ENCODE results near the gene APBA3. TPM values are rescaled to one million over a fixed set of nuclear protein-coding genes. Genes with fewer than 3 reads are reported as not detected.

Gene APBA3
- total and polyA plus RNA-seq, 2 experiments from 2014 or later: 17.2 to 31.8 TPM

GRCh38 chr19:3807131-3807480 is 45.6 kb upstream of the APBA3 start:
- no peaks in the 10 kb centered on the region for H3K9me2 ChIP-seq (ENCODE audit: insufficient read depth)
- no peak overlapping the region for H3K27ac ChIP-seq (ENCODE audit: low read depth)
- H3K4me1 Mint-ChIP-seq: no peaks in the 10 kb centered on the region; the same call in 2 of the 3 replicates
- no peak overlapping the region for H3K4me3 ChIP-seq
- no peak for ATAC-seq
- no peaks in the 10 kb centered on the region for H3K36me3 Mint-ChIP-seq (ENCODE audit: low read depth)
- no peak overlapping the region for H3K27ac Mint-ChIP-seq
- peaks cover 11% of the 10 kb centered on the region for H3F3A ChIP-seq (replicated peaks; ENCODE audit: low read depth)
- H3K27me3 ChIP-seq (ENCODE audit: insufficient read depth): peaks cover 4% of the 10 kb centered on the region; the same call in 1 of the 2 replicates
- H3K36me3 ChIP-seq (ENCODE audit: insufficient read depth): no peaks in the 10 kb centered on the region
- H3K4me2 ChIP-seq: no peak overlapping the region
- H3K79me2 ChIP-seq (replicated peaks; ENCODE audit: insufficient read depth): no peaks in the 10 kb centered on the region
- no peak overlapping the region for H3K4me3 Mint-ChIP-seq
- no peak for TF ChIP-seq ZNF331 (CRISPR knock-in tag; IDR thresholded peaks at IDR 0.05; ENCODE audit: low read depth)
- no peak overlapping the region for H2AFZ ChIP-seq
- H4K20me1 ChIP-seq (replicated peaks; ENCODE audit: insufficient read depth): no peaks in the 10 kb centered on the region
- peaks cover 4% of the 10 kb centered on the region; the same call in 1 of the 3 replicates for H3K9me3 Mint-ChIP-seq
- DNase-seq (ENCODE audit: low spot score): no peak
- peaks cover 14% of the 10 kb centered on the region for H3K27me3 Mint-ChIP-seq (ENCODE audit: insufficient read depth, low read depth, poor library complexity)
- H3K4me1 ChIP-seq (ENCODE audit: insufficient read depth): no peaks in the 10 kb centered on the region

- Histone ChIP-seq H3K4me3 (no peak overlapping the region), H3K4me2 (no peak overlapping the region), H2AFZ (no peak overlapping the region), H3K27me3 (ENCODE audit: insufficient read depth) (peaks cover 6% of the 10 kb centered on the region; the same call in 1 of the 2 replicates), H3K79me2 (replicated peaks; ENCODE audit: insufficient read depth) (no peaks in the 10 kb centered on the region), H3K9me2 (ENCODE audit: insufficient read depth) (no peaks in the 10 kb centered on the region), H3K4me1 (ENCODE audit: insufficient read depth) (no peaks in the 10 kb centered on the region; the same call in 1 of the 2 replicates), H3F3A (replicated peaks; ENCODE audit: low read depth) (peaks cover 18% of the 10 kb centered on the region), H3K27ac (ENCODE audit: low read depth) (no peak overlapping the region), H3K36me3 (ENCODE audit: insufficient read depth) (no peaks in the 10 kb centered on the region), H4K20me1 (replicated peaks; ENCODE audit: insufficient read depth) (no peaks in the 10 kb centered on the region)
- Mint-ChIP-seq H3K36me3 (ENCODE audit: low read depth) (no peaks in the 10 kb centered on the region), H3K9me3 (peaks cover 4% of the 10 kb centered on the region; the same call in 1 of the 3 replicates), H3K27ac (no peak overlapping the region), H3K4me3 (no peak overlapping the region), H3K27me3 (ENCODE audit: insufficient read depth, low read depth, poor library complexity) (peaks cover 16% of the 10 kb centered on the region), H3K4me1 (no peaks in the 10 kb centered on the region; the same call in 2 of the 3 replicates)
- no peak for DNase-seq (ENCODE audit: low spot score)
- TF ChIP-seq CREB1 (CRISPR knock-in tag; IDR thresholded peaks at IDR 0.05; ENCODE audit: low read depth) (no peak), ZNF331 (CRISPR knock-in tag; IDR thresholded peaks at IDR 0.05; ENCODE audit: low read depth) (no peak), JUNB (IDR thresholded peaks at IDR 0.05; ENCODE audit: unreplicated experiment) (no peak), STAT1 (IDR thresholded peaks at IDR 0.05; ENCODE audit: unreplicated experiment) (no peak), EZH2phosphoT487 (IDR thresholded peaks at IDR 0.05; ENCODE audit: unreplicated experiment) (no peak), EZH2 (IDR thresholded peaks at IDR 0.05; ENCODE audit: low read depth, unreplicated experiment) (no peak)
- TF ChIP-seq, protein P1, sequence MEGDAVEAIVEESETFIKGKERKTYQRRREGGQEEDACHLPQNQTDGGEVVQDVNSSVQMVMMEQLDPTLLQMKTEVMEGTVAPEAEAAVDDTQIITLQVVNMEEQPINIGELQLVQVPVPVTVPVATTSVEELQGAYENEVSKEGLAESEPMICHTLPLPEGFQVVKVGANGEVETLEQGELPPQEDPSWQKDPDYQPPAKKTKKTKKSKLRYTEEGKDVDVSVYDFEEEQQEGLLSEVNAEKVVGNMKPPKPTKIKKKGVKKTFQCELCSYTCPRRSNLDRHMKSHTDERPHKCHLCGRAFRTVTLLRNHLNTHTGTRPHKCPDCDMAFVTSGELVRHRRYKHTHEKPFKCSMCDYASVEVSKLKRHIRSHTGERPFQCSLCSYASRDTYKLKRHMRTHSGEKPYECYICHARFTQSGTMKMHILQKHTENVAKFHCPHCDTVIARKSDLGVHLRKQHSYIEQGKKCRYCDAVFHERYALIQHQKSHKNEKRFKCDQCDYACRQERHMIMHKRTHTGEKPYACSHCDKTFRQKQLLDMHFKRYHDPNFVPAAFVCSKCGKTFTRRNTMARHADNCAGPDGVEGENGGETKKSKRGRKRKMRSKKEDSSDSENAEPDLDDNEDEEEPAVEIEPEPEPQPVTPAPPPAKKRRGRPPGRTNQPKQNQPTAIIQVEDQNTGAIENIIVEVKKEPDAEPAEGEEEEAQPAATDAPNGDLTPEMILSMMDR (conservative IDR thresholded peaks at IDR 0.05; ENCODE audit: low read depth in 2 of 2): no peak
- ATAC-seq: no peak
These were observed 44.4 kb upstream of the APBA3 start for GRCh38 chr19:3805859-3806258.

GRCh38 chr19:3804429-3804828 is 42.9 kb upstream of the APBA3 start:
- peaks cover 14% of the 10 kb centered on the region; the same call in 1 of the 2 replicates for H3K27me3 ChIP-seq (ENCODE audit: insufficient read depth)
- Mint-ChIP-seq H3K36me3 (ENCODE audit: low read depth) (no peaks in the 10 kb centered on the region), H3K9me3 (peaks cover 4% of the 10 kb centered on the region; the same call in 1 of the 3 replicates), H3K4me3 (no peak overlapping the region), H3K27me3 (ENCODE audit: insufficient read depth, low read depth, poor library complexity) (peaks cover 21% of the 10 kb centered on the region), H3K27ac (no peak overlapping the region), H3K4me1 (no peaks in the 10 kb centered on the region; the same call in 2 of the 3 replicates)
- H3K27ac ChIP-seq (ENCODE audit: low read depth): no peak overlapping the region
- no peak overlapping the region for H2AFZ ChIP-seq
- ATAC-seq: no peak
- H3K36me3 ChIP-seq (ENCODE audit: insufficient read depth): no peaks in the 10 kb centered on the region
- DNase-seq (ENCODE audit: low spot score): no peak
- no peaks in the 10 kb centered on the region; the same call in 1 of the 2 replicates for H3K4me1 ChIP-seq (ENCODE audit: insufficient read depth)
- no peaks in the 10 kb centered on the region for H4K20me1 ChIP-seq (replicated peaks; ENCODE audit: insufficient read depth)
- H3K79me2 ChIP-seq (replicated peaks; ENCODE audit: insufficient read depth): no peaks in the 10 kb centered on the region
- no peaks in the 10 kb centered on the region for H3K9me2 ChIP-seq (ENCODE audit: insufficient read depth)
- H3K4me3 ChIP-seq: no peak overlapping the region
- no peak overlapping the region for H3K4me2 ChIP-seq
- peaks cover 18% of the 10 kb centered on the region for H3F3A ChIP-seq (replicated peaks; ENCODE audit: low read depth)
- TF ChIP-seq ZNF114 (CRISPR knock-in tag; IDR thresholded peaks at IDR 0.05) (no peak), JUNB (IDR thresholded peaks at IDR 0.05; ENCODE audit: unreplicated experiment) (no peak), ZNF331 (CRISPR knock-in tag; IDR thresholded peaks at IDR 0.05; ENCODE audit: low read depth) (no peak), POLR2AphosphoS5 (IDR thresholded peaks at IDR 0.05; ENCODE audit: low read depth) (no peak), STAT1 (IDR thresholded peaks at IDR 0.05; ENCODE audit: unreplicated experiment) (no peak)
- TF ChIP-seq, protein P2, sequence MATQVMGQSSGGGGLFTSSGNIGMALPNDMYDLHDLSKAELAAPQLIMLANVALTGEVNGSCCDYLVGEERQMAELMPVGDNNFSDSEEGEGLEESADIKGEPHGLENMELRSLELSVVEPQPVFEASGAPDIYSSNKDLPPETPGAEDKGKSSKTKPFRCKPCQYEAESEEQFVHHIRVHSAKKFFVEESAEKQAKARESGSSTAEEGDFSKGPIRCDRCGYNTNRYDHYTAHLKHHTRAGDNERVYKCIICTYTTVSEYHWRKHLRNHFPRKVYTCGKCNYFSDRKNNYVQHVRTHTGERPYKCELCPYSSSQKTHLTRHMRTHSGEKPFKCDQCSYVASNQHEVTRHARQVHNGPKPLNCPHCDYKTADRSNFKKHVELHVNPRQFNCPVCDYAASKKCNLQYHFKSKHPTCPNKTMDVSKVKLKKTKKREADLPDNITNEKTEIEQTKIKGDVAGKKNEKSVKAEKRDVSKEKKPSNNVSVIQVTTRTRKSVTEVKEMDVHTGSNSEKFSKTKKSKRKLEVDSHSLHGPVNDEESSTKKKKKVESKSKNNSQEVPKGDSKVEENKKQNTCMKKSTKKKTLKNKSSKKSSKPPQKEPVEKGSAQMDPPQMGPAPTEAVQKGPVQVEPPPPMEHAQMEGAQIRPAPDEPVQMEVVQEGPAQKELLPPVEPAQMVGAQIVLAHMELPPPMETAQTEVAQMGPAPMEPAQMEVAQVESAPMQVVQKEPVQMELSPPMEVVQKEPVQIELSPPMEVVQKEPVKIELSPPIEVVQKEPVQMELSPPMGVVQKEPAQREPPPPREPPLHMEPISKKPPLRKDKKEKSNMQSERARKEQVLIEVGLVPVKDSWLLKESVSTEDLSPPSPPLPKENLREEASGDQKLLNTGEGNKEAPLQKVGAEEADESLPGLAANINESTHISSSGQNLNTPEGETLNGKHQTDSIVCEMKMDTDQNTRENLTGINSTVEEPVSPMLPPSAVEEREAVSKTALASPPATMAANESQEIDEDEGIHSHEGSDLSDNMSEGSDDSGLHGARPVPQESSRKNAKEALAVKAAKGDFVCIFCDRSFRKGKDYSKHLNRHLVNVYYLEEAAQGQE (IDR thresholded peaks at IDR 0.05; ENCODE audit: unreplicated experiment): no peak
- TF ChIP-seq, protein P1 (conservative IDR thresholded peaks at IDR 0.05; ENCODE audit: low read depth in 2 of 2): no peak

All from GM23338 (cell line).